BLaER1 (cell line): Measurements from ENCODE around the gene DUSP2.

Experiments
- H3K27ac ChIP-seq: shearing (Covaris generic); formaldehyde crosslinking; 2 replicates; pipeline ENCODE4 v1.8.1; 2022
- H3K27me3 ChIP-seq: shearing (Covaris generic); formaldehyde crosslinking; 2 replicates; pipeline ENCODE4 v1.8.1; 2022
- H3K36me3 ChIP-seq: shearing (Covaris generic); formaldehyde crosslinking; 2 replicates; pipeline ENCODE4 v1.8.1; 2022
- H3K4me1 ChIP-seq: shearing (Covaris generic); formaldehyde crosslinking; 2 replicates; pipeline ENCODE4 v1.8.1; 2022
- H3K4me2 ChIP-seq: shearing (Covaris generic); formaldehyde crosslinking; 2 replicates; pipeline ENCODE4 v1.8.1; 2022
- H3K4me3 ChIP-seq: shearing (Covaris generic); formaldehyde crosslinking; 2 replicates; pipeline ENCODE4 v1.8.1; 2022
- H3K9ac ChIP-seq: shearing (Covaris generic); formaldehyde crosslinking; 2 replicates; pipeline ENCODE4 v1.8.1; 2022
- H3K9me3 ChIP-seq: shearing (Covaris generic); formaldehyde crosslinking; 2 replicates; pipeline ENCODE4 v1.8.1; 2022
- H4K20me1 ChIP-seq: shearing (Covaris generic); formaldehyde crosslinking; 2 replicates; pipeline ENCODE4 v1.8.1; 2022
- Cebpa-rat ChIP-seq: shearing (Covaris generic); IDR thresholded peaks from 2 replicates; pipeline ENCODE4 v1.8.1; 2022

Gene DUSP2, protein sequence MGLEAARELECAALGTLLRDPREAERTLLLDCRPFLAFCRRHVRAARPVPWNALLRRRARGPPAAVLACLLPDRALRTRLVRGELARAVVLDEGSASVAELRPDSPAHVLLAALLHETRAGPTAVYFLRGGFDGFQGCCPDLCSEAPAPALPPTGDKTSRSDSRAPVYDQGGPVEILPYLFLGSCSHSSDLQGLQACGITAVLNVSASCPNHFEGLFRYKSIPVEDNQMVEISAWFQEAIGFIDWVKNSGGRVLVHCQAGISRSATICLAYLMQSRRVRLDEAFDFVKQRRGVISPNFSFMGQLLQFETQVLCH

DNA sequence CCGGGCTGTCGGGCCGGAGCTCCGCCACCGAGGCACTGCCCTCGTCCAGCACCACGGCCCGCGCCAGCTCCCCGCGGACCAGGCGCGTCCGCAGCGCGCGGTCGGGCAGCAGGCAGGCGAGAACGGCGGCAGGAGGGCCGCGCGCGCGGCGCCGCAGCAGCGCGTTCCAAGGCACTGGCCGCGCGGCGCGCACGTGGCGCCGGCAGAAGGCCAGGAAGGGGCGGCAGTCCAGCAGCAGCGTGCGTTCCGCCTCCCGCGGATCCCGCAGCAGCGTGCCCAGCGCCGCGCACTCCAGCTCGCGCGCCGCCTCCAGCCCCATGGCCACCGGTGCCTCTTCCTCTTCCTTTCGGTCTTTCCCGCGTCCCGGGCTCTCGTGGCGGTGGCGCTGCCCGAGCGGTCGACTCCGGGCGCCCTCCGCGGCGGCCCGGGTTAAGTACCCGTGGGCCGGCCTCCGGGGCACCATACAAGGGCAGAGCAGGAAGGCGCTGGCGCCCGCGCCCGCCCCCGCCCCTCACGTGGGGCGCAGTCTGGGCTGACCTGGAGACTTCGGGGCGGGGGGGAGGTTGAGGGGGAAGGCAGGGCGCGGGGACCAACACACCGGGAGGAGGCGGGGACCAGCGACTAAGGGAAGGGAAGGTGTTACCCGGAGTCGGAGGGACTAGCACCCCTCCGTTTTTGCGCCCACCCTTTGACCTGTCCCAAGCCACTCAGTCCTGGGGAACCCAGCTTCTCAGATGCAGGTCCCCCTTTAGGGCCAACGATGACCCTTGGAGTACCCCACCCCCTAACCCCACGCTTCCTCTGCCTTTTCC is at the start of gene DUSP2:
Gene DUSP2, minus strand, starts transcription at position 405 of the 812 bp plus-strand sequence. Its CDS starts 86 bp downstream, at position 319.
- Histone ChIP-seq H3K4me2 (peak within 1 kb of the TSS; percentile 95), H3K27me3 (no peaks in the 10 kb centered on the region), H4K20me1 (peaks cover 28% of the 10 kb centered on the region), H3K9ac (peak within 1 kb of the TSS; percentile 94), H3K4me1 (peaks cover 89% of the 10 kb centered on the region), H3K4me3 (peak within 1 kb of the TSS; percentile 96), H3K27ac (peak within 1 kb of the TSS; percentile 95), H3K9me3 (no peaks in the 10 kb centered on the region), H3K36me3 (peaks cover 23% of the 10 kb centered on the region)
- TF ChIP-seq Cebpa-rat: no peak

DNA sequence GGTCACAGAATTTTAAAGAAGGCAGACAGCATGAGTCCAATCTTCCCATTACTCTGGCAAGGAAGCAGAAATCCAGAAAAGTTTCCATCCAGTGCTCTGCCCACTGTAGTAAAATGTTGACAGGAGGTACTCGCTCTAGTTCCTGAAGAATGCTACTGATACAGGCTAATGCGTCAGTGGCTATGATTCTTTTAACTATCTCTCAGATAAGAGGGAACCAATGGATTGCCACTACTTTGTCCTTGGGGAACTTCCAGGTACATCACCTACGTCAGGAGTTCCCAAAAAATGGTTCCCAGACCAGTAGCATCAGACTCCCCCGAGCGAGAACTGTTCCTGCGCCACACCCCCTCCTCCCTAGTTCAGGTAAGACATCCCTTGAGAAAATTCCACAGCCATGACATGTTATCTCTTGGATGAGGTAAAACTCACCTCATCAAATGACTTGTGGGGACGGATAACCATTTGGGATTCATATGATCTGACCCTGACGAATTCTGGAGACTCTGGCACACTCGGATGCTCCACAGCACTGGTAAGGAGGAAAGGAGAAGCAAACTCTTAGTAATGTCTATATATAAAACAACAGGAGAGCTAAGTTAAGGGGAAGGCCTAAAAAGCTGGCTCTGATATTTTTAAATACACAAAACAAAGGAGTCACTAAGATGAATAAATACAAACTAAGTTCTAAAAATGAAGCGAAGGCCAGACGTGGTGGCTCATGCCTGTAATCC is 46.9 kb upstream of the DUSP2 start:
- Histone ChIP-seq H3K27ac (no peak overlapping the region), H3K9me3 (no peaks in the 10 kb centered on the region), H3K9ac (no peak overlapping the region), H3K4me1 (no peaks in the 10 kb centered on the region), H3K4me3 (no peak overlapping the region), H4K20me1 (peaks cover 65% of the 10 kb centered on the region), H3K36me3 (peaks cover 96% of the 10 kb centered on the region), H3K27me3 (no peaks in the 10 kb centered on the region), H3K4me2 (no peak overlapping the region)
- TF ChIP-seq Cebpa-rat: no peak

DNA sequence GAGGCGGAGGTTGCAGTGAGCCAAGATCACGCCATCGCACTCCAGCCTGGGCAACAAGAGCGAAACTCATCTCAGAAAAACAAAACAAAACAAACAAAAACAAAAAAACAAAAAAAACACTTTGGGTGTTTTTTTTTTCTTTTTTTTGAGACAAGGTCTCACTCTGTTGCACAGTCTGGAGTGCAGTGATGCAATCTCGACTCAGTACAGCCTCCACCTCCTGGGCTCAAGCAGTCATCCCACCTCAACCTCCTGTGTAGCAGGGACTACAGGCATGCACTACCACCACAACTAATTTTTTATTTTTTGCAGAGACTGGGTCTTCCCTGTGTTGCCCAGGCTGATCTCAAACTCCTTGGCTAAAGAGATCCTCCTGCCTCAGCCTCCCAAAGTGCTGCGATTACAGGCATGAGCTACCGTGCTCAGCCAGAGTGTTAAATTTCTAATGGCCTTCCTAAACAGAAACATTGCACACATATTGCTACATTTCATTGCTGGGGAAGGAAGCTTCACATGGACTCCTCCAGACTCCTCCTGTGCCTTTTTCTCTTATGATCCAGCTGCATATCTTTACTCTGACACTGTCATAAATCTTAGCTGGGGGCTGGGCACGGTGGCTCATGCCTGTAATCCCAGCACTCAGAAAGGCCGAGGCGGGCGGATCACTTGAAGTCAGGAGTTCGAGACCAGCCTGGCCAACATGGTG is 43.7 kb upstream of the DUSP2 start:
- no peak for TF ChIP-seq Cebpa-rat
- Histone ChIP-seq H3K27me3 (no peaks in the 10 kb centered on the region), H4K20me1 (peaks cover 57% of the 10 kb centered on the region), H3K36me3 (peaks cover 98% of the 10 kb centered on the region), H3K4me2 (no peak overlapping the region), H3K4me1 (no peaks in the 10 kb centered on the region), H3K27ac (no peak overlapping the region), H3K9ac (no peak overlapping the region), H3K9me3 (no peaks in the 10 kb centered on the region), H3K4me3 (no peak overlapping the region)

- no peaks in the 10 kb centered on the region for H3K27me3 ChIP-seq
- no peaks in the 10 kb centered on the region for H3K9me3 ChIP-seq
- no peaks in the 10 kb centered on the region for H3K4me1 ChIP-seq
- TF ChIP-seq Cebpa-rat: no peak
- H4K20me1 ChIP-seq: peaks cover 48% of the 10 kb centered on the region; the same call in 1 of the 2 replicates
- H3K4me2 ChIP-seq: no peak overlapping the region
- no peak overlapping the region for H3K4me3 ChIP-seq
- peaks cover 86% of the 10 kb centered on the region for H3K36me3 ChIP-seq
- H3K9ac ChIP-seq: no peak overlapping the region
- no peak overlapping the region for H3K27ac ChIP-seq
These were observed 41.3 kb upstream of the DUSP2 start for GRCh38 chr2:96186562-96186961.

GRCh38 chr2:96185516-96185915 is 40.3 kb upstream of the DUSP2 start:
- no peaks in the 10 kb centered on the region for H3K27me3 ChIP-seq
- H3K27ac ChIP-seq: no peak overlapping the region
- peaks cover 44% of the 10 kb centered on the region; the same call in 1 of the 2 replicates for H4K20me1 ChIP-seq
- H3K9me3 ChIP-seq: no peaks in the 10 kb centered on the region
- H3K4me2 ChIP-seq: no peak overlapping the region
- no peak overlapping the region for H3K9ac ChIP-seq
- H3K36me3 ChIP-seq: peaks cover 75% of the 10 kb centered on the region
- H3K4me1 ChIP-seq: peaks cover 5% of the 10 kb centered on the region; the same call in 1 of the 2 replicates
- H3K4me3 ChIP-seq: no peak overlapping the region
- no peak for TF ChIP-seq Cebpa-rat

DNA sequence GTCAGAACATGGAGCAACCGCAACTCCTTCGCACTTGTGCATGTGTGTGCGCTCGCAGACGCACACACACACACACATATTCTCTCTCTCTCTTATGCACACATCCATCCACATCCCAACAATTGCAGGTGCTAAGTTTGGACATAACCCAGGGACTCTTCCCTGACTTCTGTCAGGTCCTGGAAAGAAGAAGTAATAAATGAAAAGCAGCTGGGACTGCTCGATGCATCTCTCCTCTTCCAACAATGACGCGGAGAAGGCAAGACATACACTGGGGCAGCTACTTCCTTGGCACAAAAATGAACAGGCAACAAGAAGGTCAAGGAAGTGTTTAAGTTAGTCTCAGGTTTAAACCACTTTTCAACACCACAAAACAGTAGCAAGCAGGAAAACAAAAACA is 39.7 kb upstream of the DUSP2 start:
- H3K4me1 ChIP-seq: peaks cover 8% of the 10 kb centered on the region; the same call in 1 of the 2 replicates
- peaks cover 70% of the 10 kb centered on the region for H3K36me3 ChIP-seq
- peaks cover 41% of the 10 kb centered on the region; the same call in 1 of the 2 replicates for H4K20me1 ChIP-seq
- no peaks in the 10 kb centered on the region for H3K27me3 ChIP-seq
- no peak overlapping the region for H3K9ac ChIP-seq
- H3K4me3 ChIP-seq: no peak overlapping the region
- no peak for TF ChIP-seq Cebpa-rat
- no peak overlapping the region for H3K27ac ChIP-seq
- no peak overlapping the region for H3K4me2 ChIP-seq
- H3K9me3 ChIP-seq: no peaks in the 10 kb centered on the region

DNA sequence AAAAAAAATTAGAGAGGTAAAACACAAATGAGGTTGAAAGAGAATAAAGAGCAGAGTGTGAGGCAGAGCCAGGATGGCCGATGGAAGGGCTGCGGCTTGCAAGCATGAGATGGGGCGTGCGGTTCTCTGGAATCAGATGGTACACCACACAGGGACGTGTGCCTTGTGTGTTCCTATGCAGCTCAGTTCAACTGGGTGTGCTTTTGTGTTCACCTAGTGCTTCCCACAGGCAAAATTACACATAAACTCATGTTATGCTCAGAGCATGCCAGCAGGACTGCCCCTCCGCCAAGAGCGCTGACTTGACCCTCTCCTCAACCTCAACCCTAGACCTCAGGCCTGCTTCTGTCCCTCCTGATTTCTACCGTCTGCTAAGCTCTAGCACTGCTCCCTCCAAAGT is 38.9 kb upstream of the DUSP2 start:
- no peaks in the 10 kb centered on the region for H3K9me3 ChIP-seq
- H4K20me1 ChIP-seq: peaks cover 40% of the 10 kb centered on the region; the same call in 1 of the 2 replicates
- no peak overlapping the region for H3K4me3 ChIP-seq
- H3K36me3 ChIP-seq: peaks cover 62% of the 10 kb centered on the region
- no peak overlapping the region for H3K9ac ChIP-seq
- peaks cover 8% of the 10 kb centered on the region; the same call in 1 of the 2 replicates for H3K4me1 ChIP-seq
- no peaks in the 10 kb centered on the region for H3K27me3 ChIP-seq
- TF ChIP-seq Cebpa-rat: no peak
- H3K4me2 ChIP-seq: no peak overlapping the region
- no peak overlapping the region for H3K27ac ChIP-seq

DNA sequence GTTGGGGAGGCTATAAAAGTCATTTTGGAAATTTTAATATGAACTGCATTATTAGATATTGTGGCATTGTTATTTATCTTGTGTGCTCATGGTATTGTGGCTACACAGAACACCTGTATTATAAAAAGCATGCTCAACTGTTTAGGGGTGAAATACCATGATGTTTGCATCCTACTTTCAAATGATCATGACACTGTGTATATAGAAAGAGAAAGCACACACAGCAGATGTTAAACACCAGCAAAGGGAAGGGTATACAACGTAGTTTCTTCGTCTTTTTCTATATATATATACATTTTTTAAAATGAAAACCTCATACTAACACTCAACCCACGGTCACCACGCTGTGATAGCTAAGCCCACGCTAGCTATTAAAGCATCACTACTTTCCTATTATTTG is 36.3 kb upstream of the DUSP2 start:
- Histone ChIP-seq H3K4me3 (no peak overlapping the region), H3K36me3 (peaks cover 35% of the 10 kb centered on the region), H3K9ac (no peak overlapping the region), H3K9me3 (no peaks in the 10 kb centered on the region), H3K27ac (no peak overlapping the region), H4K20me1 (peaks cover 18% of the 10 kb centered on the region; the same call in 1 of the 2 replicates), H3K4me2 (no peak overlapping the region), H3K27me3 (no peaks in the 10 kb centered on the region), H3K4me1 (peaks cover 8% of the 10 kb centered on the region; the same call in 1 of the 2 replicates)
- TF ChIP-seq Cebpa-rat: no peak

DNA sequence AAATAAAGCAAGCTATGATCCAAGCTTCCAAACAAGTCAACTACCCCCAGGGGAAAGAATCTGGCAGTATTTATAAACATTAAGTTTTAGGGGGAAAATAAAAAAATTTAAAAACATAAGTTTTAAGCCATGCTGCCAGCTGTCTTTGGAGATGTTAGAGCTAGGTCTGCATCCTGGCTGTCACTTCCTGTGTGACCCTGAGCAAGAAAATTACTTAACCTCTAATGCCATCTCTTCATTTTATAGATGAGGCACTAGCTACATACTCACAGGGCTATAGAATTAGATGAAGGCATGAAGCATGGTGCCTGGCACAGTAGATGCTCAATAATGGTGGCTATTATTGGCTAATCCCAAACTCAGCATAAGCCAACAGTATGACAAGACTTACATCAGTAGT is 35.3 kb upstream of the DUSP2 start:
- Histone ChIP-seq H4K20me1 (peaks cover 8% of the 10 kb centered on the region; the same call in 1 of the 2 replicates), H3K27ac (no peak overlapping the region), H3K4me1 (peaks cover 8% of the 10 kb centered on the region; the same call in 1 of the 2 replicates), H3K27me3 (no peaks in the 10 kb centered on the region), H3K9ac (no peak overlapping the region), H3K9me3 (no peaks in the 10 kb centered on the region), H3K36me3 (peaks cover 25% of the 10 kb centered on the region), H3K4me3 (no peak overlapping the region), H3K4me2 (no peak overlapping the region)
- TF ChIP-seq Cebpa-rat: no peak
